Vagina (tissue), 2 donors: ENCODE data around the gene PFKFB4.

Experiments used
- CTCF ChIP-seq, 3 experiments: fragments of 450-650 bp in 2 of 3; fragments of 200-600 bp in 1 of 3; sonication (generic) in 1 of 3; IDR thresholded peaks; one replicate each; pipeline ENCODE4 v1.5.1; 2017 to 2019; ENCODE audit warnings: antibody characterized with exemption in 3 of 3, mild to moderate bottlenecking in 2 of 3, moderate library complexity in 2 of 3
- POLR2A ChIP-seq, 2 donors: fragments of 450-650 bp; IDR thresholded peaks; one replicate each; pipeline ENCODE4 v1.6.1; 2017; ENCODE audit warnings: antibody characterized with exemption in 2 of 2, mild to moderate bottlenecking in 2 of 2, moderate library complexity in 2 of 2

GRCh38 chr3:48486952-48487351 lies 69.7 kb downstream of the PFKFB4 start:
- TF ChIP-seq CTCF (IDR thresholded peaks at IDR 0.05) (no peak), POLR2A (IDR thresholded peaks at IDR 0.05) (no peak)
